ENCODE measurements around the gene SLC22A1.
"Not testable (repeated sequence)": the region's sequence is repeated elsewhere in the genome, so short reads cannot be mapped to it uniquely, and the experiment has no call there.

Gene SLC22A1

DNA sequence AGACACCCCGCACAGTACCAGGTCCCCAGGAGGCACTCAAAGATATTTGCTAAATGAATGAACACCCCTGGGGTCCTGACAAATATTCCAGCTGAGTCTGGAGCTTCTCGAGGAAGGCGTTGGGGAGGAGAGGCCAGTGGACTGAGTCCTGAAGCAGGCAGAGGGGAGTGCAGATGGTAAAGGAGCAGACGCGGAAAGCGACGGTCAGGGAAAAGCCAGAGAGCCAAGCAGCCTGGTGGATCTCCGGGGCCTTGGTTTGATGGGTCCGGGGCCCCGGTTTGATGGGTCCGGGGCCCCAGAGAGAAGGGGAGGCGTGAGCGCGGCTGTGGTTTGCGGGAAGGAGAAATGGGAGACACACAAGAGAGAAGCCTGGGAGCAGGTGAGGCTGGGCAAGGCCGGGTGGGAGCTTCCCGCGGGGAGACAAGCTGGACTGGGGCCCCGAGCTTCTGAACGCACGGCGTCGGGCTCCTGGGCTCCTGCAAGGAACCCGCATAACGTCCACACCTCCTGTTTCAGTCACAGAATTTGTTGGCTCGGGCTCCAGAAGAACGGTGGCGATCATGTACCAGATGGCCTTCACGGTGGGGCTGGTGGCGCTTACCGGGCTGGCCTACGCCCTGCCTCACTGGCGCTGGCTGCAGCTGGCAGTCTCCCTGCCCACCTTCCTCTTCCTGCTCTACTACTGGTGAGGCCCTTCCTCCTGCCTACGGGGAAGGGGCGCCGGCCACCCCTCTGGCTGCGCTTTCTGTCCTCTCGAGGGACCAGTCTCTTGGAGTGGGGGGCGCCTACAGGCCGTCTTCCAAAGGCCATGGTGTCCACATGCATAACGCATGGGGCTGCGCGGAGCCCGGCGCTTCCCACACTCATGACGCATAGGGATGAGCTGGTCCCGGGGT is 12.1 kb downstream of the SLC22A1 start:
- in situ Hi-C loops (cut with MboI; ENCODE audit: low pct_unique_long_range_greater_than_20kb, low sequenced_read_pairs): no loop called here
- no peak for DNase-seq

DNA sequence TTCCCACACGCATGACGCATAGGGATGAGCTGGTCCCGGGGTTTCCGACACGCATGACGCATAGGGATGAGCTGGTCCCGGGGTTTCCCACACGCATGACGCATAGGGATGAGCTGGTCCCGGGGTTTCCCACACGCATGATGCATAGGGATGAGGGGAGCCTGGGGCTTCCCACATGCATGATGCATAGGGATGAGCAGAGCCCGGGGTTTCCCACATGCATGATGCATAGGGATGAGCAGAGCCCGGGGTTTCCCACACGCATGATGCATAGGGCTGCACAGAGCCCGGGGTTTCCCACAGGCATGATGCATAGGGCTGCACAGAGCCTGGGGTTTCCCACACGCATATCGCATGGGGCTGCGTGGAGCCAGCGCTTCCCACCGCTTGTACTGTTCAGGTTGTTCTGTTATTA is 12.7 kb downstream of the SLC22A1 start:
- in situ Hi-C loops (cut with MboI; ENCODE audit: low pct_unique_long_range_greater_than_20kb, low sequenced_read_pairs): not testable (repeated sequence)

DNA sequence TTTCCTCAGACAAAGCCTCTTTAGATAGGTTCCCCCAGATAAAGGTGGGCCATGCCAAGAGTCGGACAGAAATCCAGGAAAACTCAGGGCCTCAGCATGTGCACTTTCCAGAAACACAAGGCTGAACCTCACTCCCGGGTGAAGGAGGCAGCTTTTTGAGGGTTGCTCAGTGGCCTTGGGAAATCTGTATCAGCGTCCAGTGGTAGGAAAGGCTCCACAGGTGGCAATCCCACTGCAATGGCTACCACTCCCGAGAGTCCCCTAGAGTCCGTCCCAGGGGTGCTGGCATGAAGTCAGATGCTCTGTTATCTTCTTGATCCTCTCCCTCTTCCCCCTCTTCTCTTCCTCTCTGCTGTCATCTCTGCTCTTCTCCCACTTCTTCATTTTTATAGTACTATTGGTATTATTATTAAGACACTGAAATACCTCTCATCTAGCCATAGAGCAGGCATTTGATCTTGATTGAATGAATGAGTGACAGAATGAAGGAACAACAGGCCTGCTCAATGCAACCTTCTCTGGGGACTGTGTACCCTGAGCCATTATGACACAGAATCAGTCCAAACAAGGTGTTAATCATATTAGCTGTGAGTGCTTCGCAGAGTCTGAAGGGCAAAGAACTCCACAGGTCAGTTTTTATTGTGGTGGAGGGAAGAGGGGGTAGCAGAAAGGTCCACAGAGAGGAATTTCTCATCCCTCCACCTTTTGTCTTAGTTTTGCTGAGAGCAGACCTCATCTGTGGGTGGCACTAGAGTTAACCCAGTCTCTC is 13.3 kb downstream of the SLC22A1 start:
- in situ Hi-C loops (cut with MboI; ENCODE audit: low pct_unique_long_range_greater_than_20kb, low sequenced_read_pairs): no loop called here
- DNase-seq: no peak

More for the DNA sequence above, 12.7 kb downstream of the SLC22A1 start:
- DNase-seq: not testable (repeated sequence)

DNA sequence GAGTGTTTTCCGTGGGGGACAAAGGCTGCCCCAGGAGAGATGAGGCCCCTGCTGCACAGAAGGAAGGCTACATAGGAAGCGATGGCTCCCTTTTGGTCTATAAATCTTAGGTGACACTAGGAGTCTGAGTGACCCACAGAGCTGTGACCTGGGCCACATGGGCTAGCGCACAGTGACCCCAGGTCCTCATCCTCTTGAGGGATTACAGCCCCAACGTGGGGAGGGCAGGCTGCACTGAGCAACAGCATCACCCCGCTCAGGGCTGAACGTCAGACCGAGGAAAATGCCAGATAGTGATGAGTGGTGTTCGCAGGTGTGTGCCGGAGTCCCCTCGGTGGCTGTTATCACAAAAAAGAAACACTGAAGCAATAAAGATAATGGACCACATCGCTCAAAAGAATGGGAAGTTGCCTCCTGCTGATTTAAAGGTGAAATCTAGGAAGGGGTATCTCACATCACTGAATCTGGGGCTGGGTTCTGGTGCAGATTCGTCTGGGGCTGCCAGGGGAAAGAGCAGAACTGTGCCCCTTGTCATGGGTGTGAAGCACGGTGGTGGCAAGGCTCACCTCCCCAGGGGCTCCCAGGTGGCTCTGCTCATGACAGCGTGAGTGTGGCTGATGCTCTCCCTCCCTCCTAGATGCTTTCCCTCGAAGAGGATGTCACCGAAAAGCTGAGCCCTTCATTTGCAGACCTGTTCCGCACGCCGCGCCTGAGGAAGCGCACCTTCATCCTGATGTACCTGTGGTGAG is 14.5 kb downstream of the SLC22A1 start:
- in situ Hi-C loops (cut with MboI; ENCODE audit: low pct_unique_long_range_greater_than_20kb, low sequenced_read_pairs): no loop called here
- no peak for DNase-seq

DNA sequence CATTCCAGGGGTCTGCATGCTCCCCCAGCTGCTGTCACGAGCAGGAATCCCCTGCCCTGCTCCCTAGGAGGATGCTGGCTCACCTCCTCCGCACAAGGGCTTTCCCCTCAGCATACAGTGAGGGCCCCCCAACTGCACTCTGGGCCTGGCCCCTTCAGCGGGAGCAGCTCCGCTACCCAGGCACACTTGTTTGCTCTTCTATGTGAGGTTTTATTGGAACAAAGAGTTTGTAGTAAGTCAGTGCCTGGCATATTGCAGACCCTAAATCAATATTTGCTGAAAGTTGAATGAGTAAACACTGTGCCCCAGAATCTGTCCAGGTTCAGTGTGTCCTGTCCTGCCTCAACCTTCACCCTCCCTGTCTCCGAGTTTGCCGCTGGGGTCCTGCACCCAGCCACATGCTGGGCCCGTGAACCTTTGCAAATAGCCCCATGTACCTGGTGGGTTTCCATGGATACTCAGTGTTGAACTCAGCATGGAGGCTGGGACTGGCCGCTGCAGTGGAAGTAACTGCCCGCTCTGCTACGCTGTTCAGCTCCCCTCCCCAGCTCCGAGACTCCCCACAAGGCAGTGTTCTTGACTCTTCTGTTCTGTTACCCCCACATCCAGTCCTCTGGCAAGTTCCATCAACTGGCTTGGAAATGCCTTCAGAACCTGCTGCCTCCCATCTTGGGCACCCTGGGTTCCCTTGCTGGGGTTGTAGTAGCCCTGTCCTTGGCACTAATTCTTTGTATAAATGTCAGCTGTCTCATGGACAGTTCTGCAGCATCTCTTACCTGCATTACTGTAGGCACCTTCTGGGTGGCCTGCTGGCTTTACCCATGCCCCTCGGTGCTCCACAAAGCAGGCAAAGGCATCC is 15.7 kb downstream of the SLC22A1 start:
- in situ Hi-C loops (cut with MboI; ENCODE audit: low pct_unique_long_range_greater_than_20kb, low sequenced_read_pairs): no loop called here
- DNase-seq: no peak

DNA sequence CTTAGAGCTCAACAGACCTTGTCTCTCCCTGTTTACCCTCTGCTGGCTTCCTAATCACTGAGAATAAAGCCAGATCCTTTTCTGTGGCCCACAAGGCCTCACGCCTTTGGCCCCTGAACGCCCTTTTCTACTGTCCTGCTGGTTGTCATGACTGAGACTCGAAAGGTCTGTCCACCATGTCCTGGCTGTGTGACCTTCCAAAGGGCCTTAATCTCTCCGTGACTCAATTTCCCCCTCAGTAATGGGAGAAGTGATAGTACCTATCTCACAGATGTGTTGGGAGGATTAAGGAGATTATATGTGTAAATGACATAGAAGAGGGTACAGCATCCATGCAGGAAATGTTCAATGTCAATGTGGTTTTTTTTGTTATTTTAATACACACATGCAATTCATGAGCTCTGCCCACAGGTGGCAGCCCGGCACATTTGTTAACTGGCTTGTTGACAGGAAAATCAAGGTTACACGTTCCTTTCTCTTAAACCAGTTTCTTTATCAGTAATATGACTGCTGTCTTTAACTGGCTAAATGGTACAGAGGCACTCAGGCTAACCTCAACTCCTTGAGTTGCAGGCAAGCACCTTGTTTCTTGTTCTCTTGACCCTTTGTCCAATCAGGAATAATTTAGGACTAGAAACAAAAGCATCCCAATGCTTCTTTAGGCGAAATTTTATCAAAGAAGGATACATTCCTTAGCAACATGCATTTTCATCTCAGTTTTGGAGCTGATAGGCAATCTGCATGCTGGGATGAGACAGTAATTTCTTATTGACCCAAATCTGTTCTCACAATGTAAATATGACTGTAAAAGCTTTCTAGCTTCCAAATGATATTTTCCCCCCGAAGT is 16.6 kb downstream of the SLC22A1 start:
- in situ Hi-C loops (cut with MboI; ENCODE audit: low pct_unique_long_range_greater_than_20kb, low sequenced_read_pairs): no loop called here
- DNase-seq: peak; percentile 65

DNA sequence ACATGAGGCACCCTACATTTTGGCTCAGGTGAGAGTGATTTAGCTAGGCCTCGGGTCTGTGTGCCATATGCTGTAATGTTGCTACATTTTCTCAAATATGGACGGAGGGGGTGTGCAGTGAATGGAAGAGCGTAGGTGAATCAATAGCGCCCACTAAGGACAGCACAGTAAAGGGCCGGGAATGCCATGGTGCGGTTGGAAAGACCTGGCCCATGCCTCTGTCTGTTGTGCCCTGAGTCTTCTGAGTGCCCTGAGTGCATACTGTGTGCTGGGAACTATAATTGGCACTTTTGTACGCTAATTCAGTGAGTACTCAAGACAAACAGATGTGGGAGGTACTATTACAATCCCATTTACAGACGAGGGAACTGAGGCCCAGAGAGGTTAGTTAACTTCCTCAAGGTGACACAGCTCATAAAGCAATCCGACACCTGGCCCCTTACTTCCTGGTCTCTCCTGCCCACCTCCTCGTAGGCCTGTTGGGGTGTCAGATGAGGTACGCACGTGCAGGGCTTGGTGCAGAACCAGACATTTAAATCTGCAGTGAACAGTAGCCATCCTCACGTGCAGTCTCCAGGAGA is 17.3 kb downstream of the SLC22A1 start:
- in situ Hi-C loops (cut with MboI; ENCODE audit: low pct_unique_long_range_greater_than_20kb, low sequenced_read_pairs): no loop called here

DNA sequence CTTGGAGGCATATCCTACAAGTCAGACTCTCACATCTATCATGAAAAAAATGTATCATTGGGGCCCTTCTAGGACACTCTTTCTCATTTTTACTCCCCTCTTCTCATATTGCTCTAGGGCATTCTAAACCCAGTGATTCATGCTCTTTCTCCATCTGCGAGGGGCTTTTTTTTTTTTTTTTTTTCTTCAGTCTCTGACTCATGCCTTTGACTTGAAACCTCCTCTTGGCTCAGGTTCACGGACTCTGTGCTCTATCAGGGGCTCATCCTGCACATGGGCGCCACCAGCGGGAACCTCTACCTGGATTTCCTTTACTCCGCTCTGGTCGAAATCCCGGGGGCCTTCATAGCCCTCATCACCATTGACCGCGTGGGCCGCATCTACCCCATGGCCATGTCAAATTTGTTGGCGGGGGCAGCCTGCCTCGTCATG is 17.8 kb downstream of the SLC22A1 start:
- DNase-seq: no peak
- in situ Hi-C loops (cut with MboI; ENCODE audit: low pct_unique_long_range_greater_than_20kb, low sequenced_read_pairs): no loop called here

More for the DNA sequence above, 17.3 kb downstream of the SLC22A1 start:
- DNase-seq: no peak

DNA sequence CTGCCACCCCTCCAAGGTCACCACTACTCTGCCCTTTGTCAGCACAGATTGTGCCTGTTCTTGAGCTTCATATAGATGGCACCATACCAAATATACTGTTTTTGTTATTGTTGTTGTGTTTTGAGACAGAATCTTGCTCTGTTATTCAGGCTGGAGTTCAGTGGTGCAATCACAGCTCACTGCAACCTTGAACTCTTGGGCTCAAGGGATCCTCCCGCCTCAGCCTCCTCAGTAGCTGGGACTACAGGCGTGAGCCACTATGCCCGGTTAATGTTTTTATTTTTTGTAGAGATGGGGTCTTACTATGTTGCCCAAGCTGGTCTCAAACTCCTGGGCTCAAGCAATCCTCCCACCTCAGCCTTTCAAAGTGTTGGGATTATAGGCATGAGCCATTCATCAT is 18.9 kb downstream of the SLC22A1 start:
- DNase-seq; in situ Hi-C loops (cut with MboI; ENCODE audit: low pct_unique_long_range_greater_than_20kb, low sequenced_read_pairs): not testable (repeated sequence)

DNA sequence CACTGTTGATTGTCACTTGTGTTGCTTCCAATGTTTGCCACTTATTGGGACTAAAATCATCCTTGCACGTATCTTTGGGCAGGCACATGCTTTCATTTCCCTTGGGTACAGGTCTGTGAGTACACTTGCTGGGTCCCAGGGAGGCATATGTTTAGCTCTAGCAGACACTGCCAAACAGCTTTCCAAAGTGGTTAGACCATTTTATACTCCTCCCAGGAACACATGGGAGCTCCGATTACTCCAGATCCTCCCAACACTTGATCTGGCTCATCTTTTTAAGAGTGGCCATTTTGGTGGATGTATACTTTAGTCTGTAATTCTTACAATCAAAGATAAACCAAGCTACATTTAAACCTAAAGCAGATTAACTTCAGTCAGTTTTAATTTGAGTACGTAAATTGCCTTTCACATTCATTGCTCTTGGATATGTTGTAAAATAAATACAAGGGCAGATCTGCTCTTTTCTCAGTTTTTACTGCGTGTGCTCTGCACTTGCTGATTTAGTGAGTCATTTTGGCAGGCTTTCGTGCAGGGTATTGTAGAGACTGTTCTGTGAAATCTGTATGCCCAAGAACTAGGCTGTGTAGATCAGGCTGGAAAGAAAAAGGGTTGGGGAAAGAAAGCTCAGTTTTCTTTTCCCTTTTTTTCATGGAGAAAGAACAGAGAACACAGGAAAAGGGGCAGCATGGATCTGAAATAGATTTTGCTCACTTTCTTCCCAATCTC is 19.5 kb downstream of the SLC22A1 start:
- DNase-seq: no peak
- in situ Hi-C loops (cut with MboI; ENCODE audit: low pct_unique_long_range_greater_than_20kb, low sequenced_read_pairs): no loop called here

DNA sequence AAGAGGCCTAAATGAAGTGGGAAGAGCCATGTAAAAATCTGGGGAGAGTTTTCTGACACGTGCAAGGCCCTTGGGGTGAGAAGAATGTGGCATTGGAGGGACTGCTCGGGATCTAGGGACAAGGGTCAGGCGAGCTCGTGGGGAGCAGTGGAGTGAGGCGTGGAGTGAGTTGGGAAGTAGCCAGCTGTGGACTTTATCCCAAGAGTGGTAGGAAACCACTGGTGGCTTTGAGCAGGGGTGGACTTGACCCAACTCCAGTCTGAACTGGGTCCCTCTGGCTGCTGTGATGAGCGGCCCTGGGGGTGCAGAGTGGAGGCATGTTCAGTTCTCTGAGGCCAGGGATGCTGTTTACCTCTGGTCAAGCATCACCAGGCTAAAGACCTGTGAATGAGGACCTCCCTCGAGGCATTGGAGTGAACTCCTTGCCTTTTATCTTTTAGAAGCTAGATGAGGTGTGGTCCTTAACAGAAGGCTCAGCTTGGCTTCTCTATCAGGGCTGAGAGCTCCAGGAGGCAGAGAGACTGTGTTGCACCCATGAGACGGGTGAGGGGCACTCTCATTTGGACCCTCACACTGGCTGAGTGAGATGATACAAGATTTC is 20.6 kb downstream of the SLC22A1 start:
- DNase-seq: no peak
- in situ Hi-C loops (cut with MboI; ENCODE audit: low pct_unique_long_range_greater_than_20kb, low sequenced_read_pairs): no loop called here

DNA sequence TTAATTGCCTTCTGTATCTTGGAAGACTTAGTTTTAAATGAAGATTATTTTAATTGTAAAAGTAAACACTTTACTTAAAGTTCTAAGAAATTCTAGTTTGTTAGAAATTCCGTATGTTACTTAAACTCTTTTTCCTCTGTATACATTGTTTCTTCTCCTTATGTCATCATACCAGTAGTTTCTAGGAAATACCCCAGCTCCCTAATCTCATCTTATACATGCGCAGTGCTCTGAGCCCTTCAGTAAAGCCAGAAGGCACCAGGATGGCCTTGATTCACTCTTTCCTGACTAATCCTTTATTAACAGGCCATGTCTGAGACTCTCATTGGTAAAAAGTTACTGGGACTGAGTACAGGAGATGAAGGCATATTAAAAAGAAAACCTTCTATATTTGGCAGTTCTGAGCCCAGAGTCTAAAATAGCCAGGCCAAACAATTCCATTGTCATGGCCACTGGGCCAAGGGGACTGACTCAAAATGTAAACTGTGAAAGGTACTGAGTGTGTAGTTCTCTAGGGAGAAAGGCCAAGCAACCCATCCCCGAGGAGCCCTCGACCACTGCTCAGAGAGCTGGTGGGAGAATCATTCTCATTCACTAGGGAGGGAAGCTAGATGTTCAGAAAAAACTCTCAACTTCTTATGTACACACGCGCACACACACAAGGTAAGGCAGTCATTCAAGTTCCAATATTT is 25.0 kb downstream of the SLC22A1 start:
- in situ Hi-C loops (cut with MboI; ENCODE audit: low pct_unique_long_range_greater_than_20kb, low sequenced_read_pairs): no loop called here
- no peak for DNase-seq

DNA sequence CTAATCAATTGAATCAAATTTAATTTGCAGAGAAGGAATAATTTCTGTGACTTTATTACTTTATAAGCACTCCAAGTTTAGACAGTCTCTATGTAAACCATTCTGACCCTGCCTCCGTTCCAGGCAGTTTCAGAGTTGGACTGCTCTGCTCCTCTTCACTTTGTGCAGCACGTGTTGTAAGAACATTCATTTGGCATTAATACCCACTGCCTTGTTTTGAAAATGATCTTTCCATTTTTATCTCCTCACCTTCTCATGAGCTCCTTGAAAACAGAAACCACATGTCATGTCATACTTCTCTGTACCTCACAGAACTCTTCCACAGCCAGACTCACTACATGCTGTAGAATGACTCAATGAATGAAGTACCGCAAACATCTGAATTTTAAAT is 25.5 kb downstream of the SLC22A1 start:
- no peak for DNase-seq
- in situ Hi-C loops (cut with MboI; ENCODE audit: low pct_unique_long_range_greater_than_20kb, low sequenced_read_pairs): no loop called here

DNA sequence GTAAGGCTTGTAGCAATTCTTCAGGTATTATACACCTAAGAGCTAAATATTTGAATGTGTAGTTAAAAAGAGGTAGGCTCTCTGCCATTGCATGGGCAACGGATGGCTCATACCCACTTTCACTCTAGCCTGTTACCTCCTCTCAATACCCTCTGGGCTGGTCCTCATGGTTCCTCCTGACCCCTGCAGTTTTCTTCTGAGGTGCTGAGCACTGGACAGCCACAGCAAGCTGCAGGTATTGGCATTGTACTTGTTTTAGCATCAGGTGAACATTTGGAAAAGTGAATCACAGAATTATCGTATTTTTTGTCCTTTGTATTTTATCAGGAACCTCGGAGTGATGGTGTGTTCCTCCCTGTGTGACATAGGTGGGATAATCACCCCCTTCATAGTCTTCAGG is 32.9 kb downstream of the SLC22A1 start:
- in situ Hi-C loops (cut with MboI; ENCODE audit: low pct_unique_long_range_greater_than_20kb, low sequenced_read_pairs): no loop called here
- DNase-seq: no peak

DNA sequence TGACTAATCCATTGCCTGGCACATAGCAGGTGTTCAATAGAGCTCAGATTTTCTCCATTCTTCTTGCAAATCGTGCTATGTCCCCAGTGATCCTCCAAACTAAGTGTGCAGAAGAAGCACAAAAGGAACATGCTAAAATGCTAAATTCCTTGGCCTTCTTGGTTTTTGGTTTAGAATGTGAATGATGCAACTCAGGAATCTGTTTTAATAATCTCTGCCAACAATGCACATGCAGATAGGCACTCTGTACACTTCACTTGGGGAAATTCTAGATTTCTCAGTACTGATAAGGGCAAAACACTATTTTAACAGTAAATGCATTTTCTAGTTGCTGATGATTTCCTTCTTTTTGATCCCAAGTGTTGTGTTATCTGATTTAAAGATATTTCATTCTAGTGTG is 35.2 kb downstream of the SLC22A1 start:
- in situ Hi-C loops (cut with MboI; ENCODE audit: low pct_unique_long_range_greater_than_20kb, low sequenced_read_pairs): no loop called here
- no peak for DNase-seq

DNA sequence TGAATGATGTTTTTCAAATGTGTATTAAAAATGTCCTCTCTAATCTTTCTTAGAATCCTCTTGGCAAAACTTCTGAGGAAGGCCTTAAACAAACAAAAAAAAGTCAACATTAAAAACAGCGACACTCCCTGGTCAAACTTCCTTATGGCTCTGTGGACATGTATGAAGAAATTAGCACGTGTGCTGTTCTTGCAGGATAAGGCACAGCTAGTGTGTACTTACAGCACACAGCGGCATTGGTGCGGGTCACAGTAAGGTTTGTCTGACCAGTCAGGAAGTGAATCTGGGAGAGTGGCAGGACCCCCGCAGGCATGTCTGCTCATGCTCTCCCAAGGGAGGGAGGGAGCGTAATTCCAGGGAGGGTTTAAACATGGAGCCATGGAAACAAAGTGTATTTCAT is 38.8 kb downstream of the SLC22A1 start:
- DNase-seq: no peak
- in situ Hi-C loops (cut with MboI; ENCODE audit: low pct_unique_long_range_greater_than_20kb, low sequenced_read_pairs): no loop called here
